Psoas muscle (tissue), 8 donors: Measurements from ENCODE around the gene TEX44. TPM values are rescaled to one million over a fixed set of nuclear protein-coding genes. Genes with fewer than 3 reads are reported as not detected.

Experiments
- ATAC-seq, 4 donors: fragments of 200-7000 bp; cut with Tn5 transposase; one replicate each; pipeline ENCODE4 v1.9.1; 2020; ENCODE audit warnings: moderate library complexity in 3 of 4, mild to moderate bottlenecking in 2 of 4
- DNase-seq, 2 donors: peaks; one replicate each; pipeline ENCODE4 v3.0.0-alpha.2; 2020
- H3K27ac ChIP-seq: fragments of 200-600 bp; one replicate; pipeline ENCODE4 v1.8.0; 2022
- H3K27me3 ChIP-seq, 3 donors: fragments of 200-600 bp in 1 of 3; one replicate each; pipeline versions ENCODE4 v1.6.1 to v1.8.0; 2013 to 2022; ENCODE audit warnings: low read length in 2 of 3, mild to moderate bottlenecking in 2 of 3, moderate library complexity in 1 of 3; ENCODE audit not compliant: insufficient read depth in 3 of 3
- H3K36me3 ChIP-seq, 2 donors: fragments of 200-600 bp in 1 of 2; one replicate each; pipeline versions ENCODE4 v1.6.1 to v1.8.0; 2013 to 2022; ENCODE audit warnings: low read depth in 1 of 2, mild to moderate bottlenecking in 1 of 2, moderate library complexity in 1 of 2; ENCODE audit not compliant: insufficient read depth in 1 of 2
- H3K4me1 ChIP-seq: fragments of 200-600 bp; one replicate; pipeline ENCODE4 v1.8.0; 2022
- H3K4me3 ChIP-seq: fragments of 200-600 bp; one replicate; pipeline ENCODE4 v1.8.0; 2022; ENCODE audit warnings: mild to moderate bottlenecking
- H3K9me3 ChIP-seq: fragments of 200-600 bp; one replicate; pipeline ENCODE4 v1.8.0; 2022
- WGBS, 3 donors: extraction: QIAGEN DNeasy Blood & Tissue Kit; methylation state at CpG; one replicate each; pipeline versions ENCODE4 v1.1.6 to v1.1.7; 2013; 5-methylcytosine and 5-hydroxymethylcytosine counted together
- intact Hi-C, 2 donors: fragments of 100-400 bp; cut with DNase I; formaldehyde crosslinking; loops; one replicate each; pipeline versions ENCODE4 v1.11.0 to v1.14.2; 2022
- polyA plus RNA-seq, 3 donors: library from polyadenylated mRNA; stranded (reverse); fragments of 200-250 nt; gene quantifications; one replicate each; pipeline ENCODE4 v1.2.3, GENCODE V29; 2013
- total RNA-seq, 4 donors: library from RNA; stranded (reverse); fragmentation: NEBNext Ultra II Directional in 2 of 4; extraction: Animal tissue kit (Norgen Biotek cat#: 25700) in 2 of 4; gene quantifications; one replicate each; pipeline versions ENCODE4 v1.2.1 to v1.2.4, GENCODE V29; 2021 to 2023
- TF ChIP-seq, protein P1 (sequence below): fragments of 200-600 bp; IDR thresholded peaks from one replicate; pipeline ENCODE4 v1.8.0; 2022; ENCODE audit warnings: antibody characterized with exemption
- donor health status: healthy with polysubstance abuse.
- donor health status: DM: no; HTN: no; CAD: no; lungs with moderate emphysema.
- donor health status: Bipolar disorder and iron deficiency.
- donor health status: healthy.
- donor health status: DM: yes; HTN: yes; CAD: no.
- donor health status: DM: no; HTN: no; CAD: no.
- donor health status: DM: no; HTN: no; CAD: no.
- donor health status: DM: yes; HTN: yes; CAD: no.

TEX44 gene
- total and polyA plus RNA-seq, 7 donors = not detected

DNA sequence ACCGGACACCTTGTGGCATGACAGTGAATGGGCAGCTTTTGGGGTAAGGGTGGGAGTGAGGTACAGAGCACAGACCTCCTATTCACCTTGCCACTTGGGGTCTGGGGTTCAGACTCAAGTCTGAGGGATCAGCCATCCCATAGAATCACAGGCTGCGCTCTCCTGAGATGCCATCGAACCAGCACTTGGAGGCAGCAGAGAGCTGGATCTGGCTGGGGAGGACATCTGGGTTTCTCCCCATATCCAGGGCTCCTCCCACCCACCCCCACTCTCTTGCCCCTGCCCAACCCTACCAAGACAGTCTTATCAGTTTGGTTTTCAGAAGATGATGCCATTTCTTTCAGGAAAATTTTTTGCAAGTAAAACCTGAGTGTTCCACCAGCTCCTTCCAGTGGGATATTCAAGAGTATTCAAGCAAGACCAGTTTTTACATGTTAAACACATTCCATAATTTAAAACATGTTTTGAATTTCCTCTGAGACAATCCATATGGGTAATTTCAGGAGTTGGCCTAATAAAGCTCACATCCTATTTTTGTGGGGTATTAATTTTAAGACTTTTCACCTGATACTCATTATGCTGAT lies 29.2 kb upstream of the TEX44 start:
- H3K36me3 ChIP-seq = no peaks in the 10 kb centered on the region
- TF ChIP-seq, protein P1, sequence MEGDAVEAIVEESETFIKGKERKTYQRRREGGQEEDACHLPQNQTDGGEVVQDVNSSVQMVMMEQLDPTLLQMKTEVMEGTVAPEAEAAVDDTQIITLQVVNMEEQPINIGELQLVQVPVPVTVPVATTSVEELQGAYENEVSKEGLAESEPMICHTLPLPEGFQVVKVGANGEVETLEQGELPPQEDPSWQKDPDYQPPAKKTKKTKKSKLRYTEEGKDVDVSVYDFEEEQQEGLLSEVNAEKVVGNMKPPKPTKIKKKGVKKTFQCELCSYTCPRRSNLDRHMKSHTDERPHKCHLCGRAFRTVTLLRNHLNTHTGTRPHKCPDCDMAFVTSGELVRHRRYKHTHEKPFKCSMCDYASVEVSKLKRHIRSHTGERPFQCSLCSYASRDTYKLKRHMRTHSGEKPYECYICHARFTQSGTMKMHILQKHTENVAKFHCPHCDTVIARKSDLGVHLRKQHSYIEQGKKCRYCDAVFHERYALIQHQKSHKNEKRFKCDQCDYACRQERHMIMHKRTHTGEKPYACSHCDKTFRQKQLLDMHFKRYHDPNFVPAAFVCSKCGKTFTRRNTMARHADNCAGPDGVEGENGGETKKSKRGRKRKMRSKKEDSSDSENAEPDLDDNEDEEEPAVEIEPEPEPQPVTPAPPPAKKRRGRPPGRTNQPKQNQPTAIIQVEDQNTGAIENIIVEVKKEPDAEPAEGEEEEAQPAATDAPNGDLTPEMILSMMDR = peak; percentile 65
- H3K27me3 ChIP-seq = no peaks in the 10 kb centered on the region
- H3K4me1 ChIP-seq = no peaks in the 10 kb centered on the region
- WGBS, 3 donors = 9 to 11% (median 11%) methylated on average over 3 of the region's 3 CpGs
- intact Hi-C loops = loop anchor here (2.0 to 5.0 kb wide), 2 partner anchors 37 to 39 kb away; no protein-coding TSS in a partner anchor
- ATAC-seq = peak in 3 of 4 donors; percentile 89 to 91 (median 91)
- no peak overlapping the region for H3K27ac ChIP-seq
- no peak overlapping the region for H3K4me3 ChIP-seq
- no peaks in the 10 kb centered on the region for H3K9me3 ChIP-seq
- DNase-seq = peak; percentile 42 to 59

DNA sequence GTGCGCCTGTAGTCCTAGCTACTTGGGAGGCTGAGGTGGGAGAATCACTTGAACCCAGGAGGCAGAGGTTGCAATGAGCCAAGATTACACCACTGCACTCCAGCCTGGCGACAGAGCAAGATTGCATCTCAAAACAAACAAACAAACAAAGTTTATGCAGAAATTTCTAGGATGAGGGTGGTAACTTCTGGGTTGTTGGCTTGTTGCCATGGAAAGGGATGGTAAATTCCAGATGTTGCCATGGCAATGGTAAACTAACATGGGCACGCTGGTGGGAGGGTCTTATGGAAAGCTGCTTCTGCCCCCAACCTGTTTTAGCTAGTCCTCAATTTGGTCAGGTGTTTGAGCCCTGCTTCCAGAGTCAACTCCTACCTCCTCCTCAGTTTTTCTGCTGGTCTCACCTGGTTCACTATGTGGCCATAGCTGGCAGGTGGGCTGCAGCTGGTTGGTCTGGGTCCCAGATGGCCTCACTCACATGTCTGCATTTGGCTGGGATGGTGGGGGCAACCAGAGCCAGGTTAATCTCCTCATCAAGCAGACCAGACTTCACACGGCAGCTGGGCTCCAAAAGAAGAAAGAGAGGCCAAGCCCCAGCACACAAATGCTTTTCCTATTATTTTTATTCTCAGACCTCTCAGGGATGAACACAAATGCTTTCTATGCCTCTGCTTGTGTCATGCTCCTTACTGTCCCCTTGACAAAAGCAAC lies 26.6 kb upstream of the TEX44 start:
- no peaks in the 10 kb centered on the region for H3K27me3 ChIP-seq
- intact Hi-C loops = no loop called here
- 71 to 74% (median 71%) methylated on average over 4 of the region's 4 CpGs for WGBS, 3 donors

DNA sequence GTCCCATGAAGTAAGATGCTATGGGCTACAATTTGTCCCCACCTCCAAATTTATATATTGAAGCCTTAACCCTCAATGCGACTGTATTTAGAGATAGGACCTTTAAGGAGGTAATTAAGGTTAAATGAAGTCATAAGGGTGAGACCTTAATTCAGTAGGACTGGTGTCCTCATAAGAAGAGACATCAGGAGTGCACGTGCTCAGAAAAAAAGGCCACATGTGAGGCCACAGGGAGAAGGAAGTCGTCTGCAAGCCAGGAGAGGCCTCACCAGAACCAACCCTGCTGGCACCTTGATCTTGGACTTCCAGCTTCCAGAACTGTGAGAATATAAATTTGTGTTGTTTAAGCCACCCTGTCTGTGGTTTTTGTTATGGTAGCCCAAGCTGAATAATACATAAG lies 25.5 kb upstream of the TEX44 start:
- intact Hi-C loops = no loop called here
- 89 to 96% (median 94%) methylated on average over 3 of the region's 3 CpGs for WGBS, 3 donors
- ATAC-seq = no peak
- TF ChIP-seq, protein P1 = no peak
- no peak for DNase-seq
- Histone ChIP-seq H3K36me3 (no peaks in the 10 kb centered on the region), H3K4me3 (no peak overlapping the region), H3K9me3 (no peaks in the 10 kb centered on the region), H3K27me3 (no peaks in the 10 kb centered on the region), H3K27ac (no peak overlapping the region), H3K4me1 (no peaks in the 10 kb centered on the region)

More for the DNA sequence above, 26.6 kb upstream of the TEX44 start:
- H3K9me3 ChIP-seq = no peaks in the 10 kb centered on the region
- no peak for DNase-seq
- no peak overlapping the region for H3K4me3 ChIP-seq
- TF ChIP-seq, protein P1 = no peak
- no peaks in the 10 kb centered on the region for H3K4me1 ChIP-seq
- H3K27ac ChIP-seq = no peak overlapping the region
- no peaks in the 10 kb centered on the region for H3K36me3 ChIP-seq
- no peak for ATAC-seq

DNA sequence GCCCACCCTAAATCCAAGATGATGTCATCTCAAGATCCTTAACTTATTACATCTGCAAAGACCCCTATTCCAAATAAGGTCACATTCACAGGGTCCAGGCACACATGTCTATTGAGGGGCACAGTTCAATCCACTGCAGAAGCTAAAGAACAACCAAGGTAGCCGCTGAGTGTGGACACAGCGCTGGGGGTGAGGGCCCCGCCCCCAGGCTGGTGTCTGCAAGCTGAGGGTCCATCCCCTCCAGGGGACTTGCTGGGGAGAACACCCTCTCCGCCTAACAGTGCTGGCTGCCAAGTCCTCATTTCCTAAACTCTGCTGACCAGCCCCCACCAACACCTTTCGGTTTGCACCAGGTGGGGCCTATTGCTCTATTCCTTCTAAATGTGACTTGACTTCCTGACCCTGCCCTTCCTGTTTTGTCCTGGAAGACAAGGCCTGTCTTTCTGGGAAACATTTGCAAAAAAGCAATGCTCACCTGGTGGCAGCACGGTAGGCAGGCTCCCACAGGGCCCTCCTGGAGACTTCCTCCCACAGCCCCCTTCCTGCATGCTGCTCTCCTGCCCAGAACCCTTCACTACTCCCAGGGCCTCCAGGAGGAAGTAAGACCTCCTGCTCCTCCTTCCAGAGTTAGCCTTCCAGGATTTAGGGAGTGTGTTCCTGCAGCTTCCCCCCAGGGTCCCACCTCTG lies 24.4 kb upstream of the TEX44 start:
- no peaks in the 10 kb centered on the region for H3K4me1 ChIP-seq
- H3K36me3 ChIP-seq = no peaks in the 10 kb centered on the region
- 68 to 91% (median 84%) methylated on average over 6 of the region's 6 CpGs for WGBS, 3 donors
- ATAC-seq = no peak
- intact Hi-C loops = no loop called here
- TF ChIP-seq, protein P1 = no peak
- no peak overlapping the region for H3K27ac ChIP-seq
- no peak overlapping the region for H3K4me3 ChIP-seq
- no peak for DNase-seq
- H3K27me3 ChIP-seq = no peaks in the 10 kb centered on the region
- no peaks in the 10 kb centered on the region for H3K9me3 ChIP-seq
